Coronary artery (tissue), 2 donors: Measurements from ENCODE around the gene EMP2.

Experiments used
- DNase-seq: peaks from one replicate; pipeline ENCODE4 v3.0.0-alpha.2; 2017; ENCODE audit warnings: low spot score
- H3K27ac ChIP-seq, 2 donors: fragments of 200-600 bp; sonication (generic); one replicate each; pipeline ENCODE4 v1.5.1; 2016 to 2019
- H3K4me3 ChIP-seq: fragments of 200-600 bp; sonication (generic); 2 replicates; pipeline ENCODE4 v1.5.1; 2016; ENCODE audit warnings: mild to moderate bottlenecking, moderate library complexity
- TF ChIP-seq, protein P1 (sequence below): fragments of 200-600 bp; sonication (generic); IDR thresholded peaks from one replicate; pipeline ENCODE4 v1.5.1; 2019; ENCODE audit warnings: antibody characterized with exemption

Gene EMP2

DNA sequence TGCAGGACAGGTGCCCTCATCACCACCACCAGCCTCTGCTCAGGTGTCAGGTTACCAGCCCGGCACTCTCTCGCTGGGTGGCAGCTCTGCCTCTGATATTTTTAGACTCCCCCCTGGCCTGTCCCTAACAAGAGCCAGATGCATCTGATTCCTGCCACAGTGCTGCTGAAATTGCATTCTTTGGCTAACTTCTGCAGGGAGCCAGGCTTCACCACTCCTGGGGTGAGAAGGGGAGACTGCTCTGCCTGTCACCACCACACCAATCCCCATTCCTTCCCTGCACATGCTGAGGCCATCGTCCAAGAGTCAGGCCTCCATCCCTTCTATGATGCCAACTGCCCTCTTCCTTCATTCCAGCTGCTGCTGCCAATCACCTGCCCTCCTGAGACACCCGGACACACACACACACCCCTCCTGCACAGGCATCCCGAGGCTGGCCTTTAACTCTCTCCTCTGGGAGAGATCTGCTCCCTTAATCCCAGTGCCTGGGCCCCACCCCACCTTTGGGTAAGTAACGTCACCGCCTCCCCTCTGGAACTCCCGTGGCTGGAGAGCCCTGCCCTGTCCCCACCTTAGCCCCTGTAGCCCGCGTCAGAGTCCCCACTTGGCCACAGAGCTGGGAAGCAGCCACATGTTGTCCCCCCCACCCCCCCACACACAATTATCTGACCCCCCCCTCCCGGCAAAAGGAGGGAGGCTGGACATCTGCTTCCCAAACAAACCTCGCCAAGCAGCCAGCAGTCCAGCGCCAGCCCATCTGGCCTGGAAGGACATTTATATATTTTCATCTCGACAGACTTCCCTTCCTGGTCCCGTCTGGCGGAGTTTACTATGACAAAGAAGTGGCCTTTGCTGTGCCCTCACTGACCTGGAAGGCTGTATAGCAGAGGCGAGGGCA is 2.8 kb downstream of the EMP2 start:
- peak; percentile 82 for DNase-seq
- Histone ChIP-seq H3K4me3 (peak overlapping the region; percentile 96), H3K27ac (peak overlapping the region; percentile 86 to 98)
- TF ChIP-seq, protein P1, sequence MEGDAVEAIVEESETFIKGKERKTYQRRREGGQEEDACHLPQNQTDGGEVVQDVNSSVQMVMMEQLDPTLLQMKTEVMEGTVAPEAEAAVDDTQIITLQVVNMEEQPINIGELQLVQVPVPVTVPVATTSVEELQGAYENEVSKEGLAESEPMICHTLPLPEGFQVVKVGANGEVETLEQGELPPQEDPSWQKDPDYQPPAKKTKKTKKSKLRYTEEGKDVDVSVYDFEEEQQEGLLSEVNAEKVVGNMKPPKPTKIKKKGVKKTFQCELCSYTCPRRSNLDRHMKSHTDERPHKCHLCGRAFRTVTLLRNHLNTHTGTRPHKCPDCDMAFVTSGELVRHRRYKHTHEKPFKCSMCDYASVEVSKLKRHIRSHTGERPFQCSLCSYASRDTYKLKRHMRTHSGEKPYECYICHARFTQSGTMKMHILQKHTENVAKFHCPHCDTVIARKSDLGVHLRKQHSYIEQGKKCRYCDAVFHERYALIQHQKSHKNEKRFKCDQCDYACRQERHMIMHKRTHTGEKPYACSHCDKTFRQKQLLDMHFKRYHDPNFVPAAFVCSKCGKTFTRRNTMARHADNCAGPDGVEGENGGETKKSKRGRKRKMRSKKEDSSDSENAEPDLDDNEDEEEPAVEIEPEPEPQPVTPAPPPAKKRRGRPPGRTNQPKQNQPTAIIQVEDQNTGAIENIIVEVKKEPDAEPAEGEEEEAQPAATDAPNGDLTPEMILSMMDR = no peak

DNA sequence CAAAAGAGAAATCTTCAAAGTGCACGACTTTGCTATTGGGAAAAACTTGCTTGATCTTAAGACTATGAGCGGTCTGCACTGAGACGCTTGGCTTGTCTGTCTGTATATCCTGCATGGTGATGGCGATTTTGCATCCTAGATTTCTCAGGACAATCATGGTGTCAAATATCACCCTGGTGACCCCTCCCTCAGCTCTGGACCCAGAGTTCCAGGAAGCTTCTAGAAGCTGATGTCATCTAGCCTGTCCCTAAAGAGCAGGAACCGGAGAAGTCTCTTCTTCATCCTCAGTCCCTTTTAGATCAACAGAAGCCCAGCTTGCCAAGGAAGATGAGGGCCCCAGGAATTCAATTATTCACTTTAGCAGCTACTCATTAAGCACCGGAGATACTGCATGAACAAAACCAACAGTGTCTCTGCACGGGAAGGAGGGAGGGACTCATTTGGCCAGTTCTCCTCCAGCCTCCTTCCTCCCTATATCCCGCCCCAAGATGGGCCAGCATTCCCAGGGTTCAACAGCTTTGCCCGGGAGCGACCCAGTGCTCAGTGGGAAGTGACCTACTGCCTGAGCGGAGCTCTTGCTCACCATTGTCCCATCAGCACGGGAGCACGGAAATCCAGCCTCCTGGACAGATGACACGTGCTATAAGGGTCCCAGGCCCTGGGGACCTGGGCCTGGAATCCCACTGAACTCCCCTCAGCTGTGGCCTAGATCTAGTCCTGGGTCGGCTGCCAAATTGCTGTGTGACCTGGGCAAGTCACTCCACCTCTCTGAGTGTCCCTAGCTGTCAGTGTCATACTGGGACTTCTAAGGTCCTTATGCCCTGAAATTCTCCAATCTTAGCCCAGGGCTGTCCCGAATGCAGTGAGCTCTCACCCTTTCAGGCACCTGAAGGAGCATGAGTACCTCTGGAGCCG is 3.8 kb downstream of the EMP2 start:
- H3K4me3 ChIP-seq = peak overlapping the region; percentile 96
- TF ChIP-seq, protein P1 = no peak
- peak overlapping the region; percentile 86 to 98 for H3K27ac ChIP-seq
- no peak for DNase-seq

DNA sequence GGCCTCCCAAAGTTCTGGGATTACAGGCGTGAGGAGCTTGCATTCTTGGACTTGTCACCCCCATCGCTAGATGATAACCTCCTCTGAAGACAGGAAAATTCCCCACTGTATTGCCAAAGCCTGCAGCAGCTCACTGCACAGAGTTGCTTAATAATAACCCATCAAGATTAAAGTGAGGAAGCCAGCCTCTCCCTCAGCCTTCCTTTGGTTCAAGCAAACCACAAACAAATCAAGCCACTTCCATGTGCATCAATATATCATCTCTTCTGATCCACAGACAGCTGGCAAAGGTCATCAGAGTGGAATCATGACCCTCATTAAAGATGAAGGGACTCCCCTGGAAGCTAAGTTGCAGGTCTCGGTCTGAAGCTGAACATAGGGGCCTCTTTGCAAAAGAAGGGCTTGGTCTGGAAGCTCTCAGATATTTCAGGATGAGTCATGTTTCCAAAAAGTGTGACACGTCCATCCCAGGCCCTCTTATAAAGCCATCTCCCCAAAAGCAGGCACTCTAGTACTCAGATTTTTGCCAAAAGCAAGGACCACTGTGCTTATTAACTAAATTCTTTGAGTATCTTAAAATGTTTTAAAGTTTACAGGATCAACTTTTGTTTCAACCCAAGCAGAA is 4.8 kb downstream of the EMP2 start:
- H3K4me3 ChIP-seq = no peak overlapping the region
- DNase-seq = no peak
- TF ChIP-seq, protein P1 = no peak
- H3K27ac ChIP-seq = peak overlapping the region in 1 of 2 donors; percentile 43

DNA sequence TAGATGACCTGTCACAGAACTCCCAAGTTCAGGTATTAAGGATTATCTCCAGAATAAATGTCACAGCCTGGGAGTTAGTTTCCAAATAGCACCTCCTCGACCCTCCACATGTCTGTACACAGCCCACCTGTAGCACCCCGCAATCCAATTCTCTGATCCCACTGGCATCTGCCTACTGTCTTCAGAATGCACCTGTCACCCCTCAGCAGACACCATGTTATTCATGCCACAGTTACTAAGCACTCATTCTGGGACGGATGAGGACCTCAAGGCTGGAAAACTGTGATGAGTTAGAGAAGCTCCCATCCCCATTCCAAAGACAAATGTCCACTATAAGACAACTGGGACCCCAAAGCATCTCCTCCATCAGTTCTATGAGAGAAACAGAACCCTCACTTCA is 7.8 kb downstream of the EMP2 start:
- TF ChIP-seq, protein P1 = no peak
- no peak for DNase-seq
- Histone ChIP-seq H3K4me3 (no peak overlapping the region), H3K27ac (no peak overlapping the region)

DNA sequence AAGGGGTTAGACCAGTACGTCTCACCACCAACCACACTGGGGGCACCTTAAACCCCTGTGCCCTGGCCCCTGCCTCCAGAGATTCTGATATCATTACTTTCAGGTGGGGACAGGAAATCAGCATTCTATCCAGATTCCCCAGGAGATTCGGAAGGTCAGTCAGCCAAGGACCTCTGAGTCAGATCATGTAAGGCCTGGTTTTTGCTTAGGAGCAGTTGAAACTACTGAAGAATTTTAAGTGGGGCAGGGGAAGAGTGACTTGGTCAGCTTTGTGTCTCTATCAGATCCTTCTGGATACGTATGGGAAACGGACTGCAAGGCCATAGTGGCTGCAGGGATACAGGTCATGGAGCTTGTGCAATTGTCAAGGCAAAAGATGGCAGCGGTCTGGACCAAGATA is 9.0 kb downstream of the EMP2 start:
- TF ChIP-seq, protein P1 = no peak
- Histone ChIP-seq H3K4me3 (no peak overlapping the region), H3K27ac (peak overlapping the region in 1 of 2 donors; percentile 36)
- DNase-seq = no peak

DNA sequence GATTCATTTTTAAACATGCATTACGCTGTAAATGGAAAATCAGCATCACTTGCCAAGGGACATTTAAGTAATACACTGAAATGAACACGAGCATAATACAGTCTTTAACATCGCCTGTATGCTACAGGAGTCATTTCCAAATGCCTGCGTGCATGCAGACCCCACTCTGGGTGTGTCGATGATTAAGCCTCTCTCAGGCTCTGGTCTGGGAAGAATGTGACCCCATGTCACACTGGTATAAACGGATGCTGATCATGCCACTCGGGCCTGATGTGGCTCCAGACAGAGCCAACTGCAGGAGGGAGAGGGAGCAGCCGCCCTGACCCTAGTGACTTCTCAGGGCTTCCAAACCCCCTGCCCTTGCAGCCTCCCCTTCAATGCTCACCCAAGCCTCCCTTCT is 10.8 kb downstream of the EMP2 start:
- H3K4me3 ChIP-seq = peak overlapping the region; percentile 13
- DNase-seq = no peak
- TF ChIP-seq, protein P1 = no peak
- peak overlapping the region; percentile 68 to 87 for H3K27ac ChIP-seq
